ENCODE data around the gene TCEA2. TPM values are rescaled to one million over a fixed set of nuclear protein-coding genes. Genes with fewer than 3 reads are reported as not detected.

Gene TCEA2
- total and polyA plus RNA-seq, 2 donors (not counting 1 experiment from before 2014, with no cell fraction given) = 58.1 to 63.9 TPM

DNA sequence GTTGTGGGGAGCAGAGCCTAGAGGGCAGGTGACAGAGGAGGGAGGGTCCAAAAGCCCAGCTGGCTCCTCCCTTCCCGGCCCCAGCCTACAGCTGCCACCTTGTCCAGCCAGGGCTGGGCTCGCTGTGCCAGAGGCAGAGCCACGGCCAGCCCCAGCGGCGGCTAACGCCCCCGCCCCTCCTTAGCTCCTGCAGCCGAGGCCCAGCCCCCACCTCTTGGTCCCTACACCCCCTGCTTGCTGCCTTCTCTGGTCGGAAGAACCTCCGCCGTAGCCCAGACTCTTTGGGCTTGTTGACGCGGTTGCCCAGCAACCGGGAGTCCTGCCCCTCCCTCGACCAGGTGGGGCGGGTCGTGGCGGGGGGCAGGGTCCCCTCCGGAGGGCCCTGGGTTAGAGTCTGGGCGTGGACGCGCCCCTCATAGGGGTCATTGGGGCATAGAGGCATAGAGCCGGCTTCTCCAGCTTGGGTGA lies 21.7 kb downstream of the TCEA2 start:
- H3K79me2 ChIP-seq (ENCODE audit: control insufficient read depth, insufficient read depth, low read length) = peaks cover 4% of the 10 kb centered on the region
- intact Hi-C loops (cut with micrococcal nuclease) = loop anchor here (5.0 kb wide), 1 partner anchor 102 kb away; the partner anchor contains the start of gene PRPF6
- peaks cover 0 to 18% (median 0%) of the 10 kb centered on the region in 3 donors for H3K9me3 ChIP-seq (ENCODE audit: control extremely low read depth in 1 of 3, control insufficient read depth in 2 of 3, insufficient read depth in 1 of 3, low read length in 2 of 3)
- H3K4me3 ChIP-seq (ENCODE audit: control extremely low read depth in 1 of 5, extremely low read depth in 1 of 5, insufficient read depth in 1 of 5, low read depth in 2 of 5, low read length in 4 of 5) = no peak overlapping the region
- peaks cover 23% of the 10 kb centered on the region for H4K20me1 ChIP-seq (ENCODE audit: control insufficient read depth, insufficient read depth, low read length, poor library complexity, severe bottlenecking)
- H2AFZ ChIP-seq (ENCODE audit: insufficient read depth, low read depth, low read length, poor library complexity, severe bottlenecking) = no peak overlapping the region
- no peak for ATAC-seq (ENCODE audit: low read depth)
- ChIA-PET POLR2A (interaction anchor here (0.7 to 2.7 kb wide), 3 partner anchors 15 to 35 kb away, joined by 3 to 21 read pairs (median 12); no protein-coding TSS in a partner anchor), CTCF (interaction anchor here (1.1 to 11.8 kb wide), 10 partner anchors 15 to 167 kb away, joined by 3 to 220 read pairs (median 10); partner anchors contain the start of genes NPBWR2, SAMD10 and TCEA2)
- H3K27ac ChIP-seq (ENCODE audit: low read length in 2 of 2) = no peak overlapping the region
- peak overlapping the region; percentile 66 for H3K27ac Mint-ChIP-seq
- peak; percentile 59 for DNase-seq
- peaks cover 0 to 14% (median 3%) of the 10 kb centered on the region in 4 experiments for H3K27me3 ChIP-seq (replicated peaks in 1 of 4; ENCODE audit: control extremely low read depth in 1 of 4, control insufficient read depth in 3 of 4, insufficient read depth in 4 of 4, low read length in 3 of 4)
- no peaks in the 10 kb centered on the region for H3K9me3 Mint-ChIP-seq (ENCODE audit: insufficient read depth)
- no peaks in the 10 kb centered on the region for H3K36me3 ChIP-seq (replicated peaks in 1 of 2; ENCODE audit: control extremely low read depth in 1 of 2, control insufficient read depth in 1 of 2, extremely low read depth in 1 of 2, insufficient read depth in 2 of 2, low read length in 1 of 2)
- TF ChIP-seq CTCF (IDR thresholded peaks at IDR 0.05) (no peak), EZH2 (IDR thresholded peaks at IDR 0.05; ENCODE audit: borderline replicate concordance, insufficient read depth, low read depth, low read length, poor library complexity, severe bottlenecking) (no peak)
- H3K4me3 Mint-ChIP-seq = peak overlapping the region; percentile 90
- no peak overlapping the region for H3K9ac ChIP-seq (ENCODE audit: low read length)
- H3K4me2 ChIP-seq (replicated peaks; ENCODE audit: low read depth, low read length, poor library complexity, severe bottlenecking) = peak overlapping the region; percentile 96
- 18% methylated on average over 20 of the region's 23 CpGs for WGBS (ENCODE audit: insufficient coverage)
- H3K4me1 ChIP-seq (ENCODE audit: control insufficient read depth in 2 of 2, insufficient read depth in 2 of 2, low read length in 2 of 2) = peaks cover 40 to 42% of the 10 kb centered on the region in 2 donors
- peaks cover 34% of the 10 kb centered on the region for H3K4me1 Mint-ChIP-seq
- H3K27me3 Mint-ChIP-seq = peaks cover 11% of the 10 kb centered on the region

DNA sequence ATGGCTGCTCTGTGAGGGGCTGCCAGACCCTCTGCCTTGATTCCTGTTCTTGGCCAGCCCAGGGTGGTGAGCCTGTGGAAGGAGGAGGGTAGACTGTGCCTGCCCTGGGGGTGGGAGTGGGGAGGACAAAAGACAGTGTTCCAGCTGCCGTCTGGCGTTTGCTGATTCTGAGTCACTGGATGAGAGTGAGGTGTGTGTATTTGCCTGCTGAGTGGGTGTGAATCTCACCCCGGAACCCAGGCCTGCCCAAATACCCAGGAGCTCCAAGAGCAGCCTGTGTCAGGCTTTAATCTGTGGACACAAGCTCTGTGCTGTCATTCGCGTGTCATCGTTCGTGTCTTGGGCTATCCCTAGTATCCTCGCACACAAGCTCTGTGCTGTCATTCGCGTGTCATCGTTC lies 23.8 kb downstream of the TCEA2 start:
- no peak for ATAC-seq (ENCODE audit: low read depth)
- no peaks in the 10 kb centered on the region for H3K36me3 ChIP-seq (replicated peaks in 1 of 2; ENCODE audit: control extremely low read depth in 1 of 2, control insufficient read depth in 1 of 2, extremely low read depth in 1 of 2, insufficient read depth in 2 of 2, low read length in 1 of 2)
- intact Hi-C loops (cut with micrococcal nuclease) = no loop called here
- Mint-ChIP-seq H3K4me3 (no peak overlapping the region), H3K27ac (no peak overlapping the region), H3K27me3 (peaks cover 11% of the 10 kb centered on the region), H3K9me3 (ENCODE audit: insufficient read depth) (no peaks in the 10 kb centered on the region), H3K4me1 (peaks cover 27% of the 10 kb centered on the region)
- ChIA-PET POLR2A (interaction anchor here (1.4 kb wide), 1 partner anchor 12 kb away, joined by 3 read pairs; no protein-coding TSS in a partner anchor), CTCF (interaction anchor here (1.2 to 11.8 kb wide), 5 partner anchors 14 to 46 kb away, joined by 4 to 220 read pairs (median 5); partner anchors contain the start of gene NPBWR2)
- peaks cover 15% of the 10 kb centered on the region for H4K20me1 ChIP-seq (ENCODE audit: control insufficient read depth, insufficient read depth, low read length, poor library complexity, severe bottlenecking)
- no peak for DNase-seq
- H3K79me2 ChIP-seq (ENCODE audit: control insufficient read depth, insufficient read depth, low read length) = peaks cover 4% of the 10 kb centered on the region
- H3K9ac ChIP-seq (ENCODE audit: low read length) = no peak overlapping the region
- H3K27ac ChIP-seq (ENCODE audit: low read length in 2 of 2) = no peak overlapping the region
- H3K4me3 ChIP-seq (ENCODE audit: control extremely low read depth in 1 of 5, extremely low read depth in 1 of 5, insufficient read depth in 1 of 5, low read depth in 2 of 5, low read length in 4 of 5) = no peak overlapping the region
- TF ChIP-seq CTCF (IDR thresholded peaks at IDR 0.05) = no peak
- TF ChIP-seq EZH2 (IDR thresholded peaks at IDR 0.05; ENCODE audit: borderline replicate concordance, insufficient read depth, low read depth, low read length, poor library complexity, severe bottlenecking) = no peak
- H3K27me3 ChIP-seq (replicated peaks in 1 of 4; ENCODE audit: control extremely low read depth in 1 of 4, control insufficient read depth in 3 of 4, insufficient read depth in 4 of 4, low read length in 3 of 4) = peaks cover 0 to 14% (median 3%) of the 10 kb centered on the region in 4 experiments
- H3K4me2 ChIP-seq (replicated peaks; ENCODE audit: low read depth, low read length, poor library complexity, severe bottlenecking) = no peak overlapping the region
- no peak overlapping the region for H2AFZ ChIP-seq (ENCODE audit: insufficient read depth, low read depth, low read length, poor library complexity, severe bottlenecking)
- 89% methylated on average over 3 of the region's 11 CpGs for WGBS (ENCODE audit: insufficient coverage)
- H3K4me1 ChIP-seq (ENCODE audit: control insufficient read depth in 2 of 2, insufficient read depth in 2 of 2, low read length in 2 of 2) = peaks cover 26% of the 10 kb centered on the region in 2 donors
- H3K9me3 ChIP-seq (ENCODE audit: control extremely low read depth in 1 of 3, control insufficient read depth in 2 of 3, insufficient read depth in 1 of 3, low read length in 2 of 3) = peaks cover 0 to 18% (median 0%) of the 10 kb centered on the region in 3 donors

Measured in B cell (primary cell).